AML-193 (cell line): ENCODE data around the gene RTN4RL1.

Source experiments
- DNase-seq, 2 experiments: peaks; one replicate each; lab custom pipeline; 2025; lab: John Stamatoyannopoulos, UW

Gene RTN4RL1

DNA sequence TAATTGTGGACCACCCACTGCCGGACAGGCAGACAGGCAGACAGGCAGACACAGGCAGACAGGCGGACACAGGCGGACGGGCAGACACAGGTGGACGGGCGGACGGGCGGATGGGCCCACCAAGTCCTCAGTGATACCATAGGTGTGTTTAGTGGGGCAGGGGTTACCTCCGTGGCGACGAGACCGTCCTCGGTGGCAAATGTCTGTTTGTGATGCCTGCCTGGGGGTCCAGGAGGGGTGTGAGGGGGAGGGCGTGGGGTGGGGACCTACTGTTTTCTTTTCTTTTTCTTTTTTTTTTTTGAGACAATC is 76.7 kb downstream of the RTN4RL1 start:
- no peak for DNase-seq

DNA sequence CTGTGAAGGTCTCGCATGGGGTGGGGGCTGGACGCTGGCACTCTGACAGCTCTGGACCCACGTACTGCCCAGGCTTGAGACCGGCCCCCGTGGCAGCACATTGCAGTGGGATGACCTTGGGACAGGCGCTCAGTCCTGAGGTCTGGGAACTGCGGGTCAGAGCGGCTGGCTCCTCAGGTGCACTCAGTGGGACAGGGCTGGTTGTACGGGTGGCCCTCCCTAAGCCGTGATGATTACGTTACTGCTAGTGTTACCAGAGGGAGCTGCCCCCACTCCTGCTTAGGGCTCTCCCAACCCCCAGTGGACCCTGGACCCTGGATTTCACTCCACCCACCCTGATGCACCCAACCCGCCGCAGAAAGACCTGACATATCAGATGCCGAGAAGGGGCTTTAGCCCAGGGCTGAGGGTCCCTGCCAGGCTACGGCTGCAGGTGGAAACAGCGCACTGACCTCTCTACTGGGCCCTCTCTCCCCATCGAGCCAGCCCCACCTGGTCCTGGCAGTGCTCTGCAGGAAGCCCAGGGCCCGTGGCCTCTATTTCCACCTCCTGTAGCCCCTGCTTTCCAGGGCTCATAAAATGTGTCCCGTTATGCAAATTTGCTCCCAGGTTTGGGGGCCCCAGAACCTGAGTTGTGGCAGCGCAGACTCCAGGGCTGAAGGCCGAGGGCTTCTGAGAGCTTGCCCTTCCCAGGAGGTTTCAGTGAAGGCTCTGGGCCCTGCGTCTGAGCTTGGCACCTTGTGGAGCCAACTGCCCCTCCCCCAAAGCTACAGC is 77.2 kb downstream of the RTN4RL1 start:
- no peak for DNase-seq

DNA sequence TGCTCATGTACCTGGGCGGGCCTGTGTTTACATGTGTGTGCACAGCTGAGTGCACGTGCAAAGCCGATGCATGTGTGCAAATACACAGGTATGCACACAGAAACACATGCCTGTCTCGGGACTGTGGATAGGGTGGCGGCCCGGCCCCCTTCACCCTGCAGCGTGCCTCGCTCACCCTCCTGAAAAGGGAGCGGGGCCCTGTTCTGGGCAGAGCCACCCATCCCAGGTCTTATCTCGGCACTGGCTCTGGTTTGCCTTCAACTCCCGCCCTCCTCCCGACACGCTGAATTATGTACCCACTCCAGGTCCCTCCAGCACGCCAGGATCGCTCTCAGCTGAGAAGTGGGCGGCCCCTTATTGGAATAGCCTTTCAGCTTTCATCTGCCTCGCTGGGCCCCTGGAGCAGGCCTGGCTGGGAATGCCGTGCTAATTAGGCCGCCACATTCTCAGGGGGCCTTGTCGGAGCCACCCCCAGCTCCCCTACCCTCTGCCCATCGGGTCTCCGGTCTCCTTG is 77.8 kb downstream of the RTN4RL1 start:
- DNase-seq: no peak

DNA sequence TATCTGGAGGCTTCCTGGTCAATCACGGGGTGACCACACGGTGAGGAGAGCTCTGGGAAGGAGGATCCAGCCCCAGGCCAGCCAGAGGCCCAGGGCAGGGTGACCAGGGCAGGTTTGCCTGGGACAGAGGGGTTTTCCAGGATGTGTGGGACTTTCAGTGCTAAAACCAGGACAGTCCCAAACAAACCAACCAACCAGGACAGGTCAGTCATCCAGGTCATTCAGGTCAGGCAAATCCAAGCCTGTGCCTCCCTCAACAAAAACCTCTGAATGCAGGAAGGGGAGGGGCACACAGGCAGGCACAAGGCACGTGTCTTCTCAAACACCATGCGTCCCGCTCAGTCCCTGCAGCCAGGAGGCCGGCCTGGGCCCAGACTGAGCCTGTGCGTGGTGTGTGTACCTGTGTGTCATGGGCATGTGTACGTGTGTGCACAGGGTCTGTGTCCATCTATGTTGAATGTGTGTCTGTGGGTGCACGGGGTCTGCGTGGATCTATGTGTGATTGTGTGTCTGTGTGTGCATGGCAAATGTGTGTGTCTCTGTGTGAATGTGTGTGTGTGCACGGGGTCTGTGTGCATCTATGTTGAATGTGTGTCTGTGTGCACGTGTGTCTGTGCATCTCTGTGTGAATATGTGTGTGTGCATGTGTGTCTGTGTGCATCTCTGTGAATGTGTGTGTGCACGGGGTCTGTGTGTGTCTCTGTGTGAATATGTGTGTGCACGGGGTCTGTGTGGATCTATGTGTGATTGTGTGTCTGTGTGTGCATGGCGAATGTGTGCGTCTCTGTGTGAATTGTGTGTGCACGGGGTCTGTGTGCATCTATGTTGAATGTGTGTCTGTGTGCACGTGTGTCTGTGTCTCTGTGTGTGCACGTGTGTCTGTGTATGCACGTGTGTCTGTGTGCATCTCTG is 78.9 kb downstream of the RTN4RL1 start:
- no peak for DNase-seq

DNA sequence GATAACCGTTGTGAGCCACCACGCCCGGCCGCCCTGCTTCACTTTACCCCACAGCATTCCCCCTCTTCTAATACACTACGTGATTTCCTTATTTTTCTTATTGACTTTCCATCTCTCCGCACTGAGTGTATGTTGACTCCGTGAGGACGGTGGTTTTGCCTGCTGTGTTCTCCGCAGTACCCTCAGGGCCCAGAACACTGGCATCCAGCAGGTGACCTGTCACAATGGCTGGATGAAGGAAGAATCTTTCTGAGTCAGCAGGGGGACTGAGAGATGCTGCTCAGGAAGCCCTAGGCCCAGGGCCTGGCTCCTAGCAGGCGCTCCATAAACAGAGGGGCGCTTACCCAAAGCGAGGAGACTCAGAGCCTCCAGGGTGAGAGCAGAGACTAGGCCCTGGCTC is 79.5 kb downstream of the RTN4RL1 start:
- DNase-seq: no peak

DNA sequence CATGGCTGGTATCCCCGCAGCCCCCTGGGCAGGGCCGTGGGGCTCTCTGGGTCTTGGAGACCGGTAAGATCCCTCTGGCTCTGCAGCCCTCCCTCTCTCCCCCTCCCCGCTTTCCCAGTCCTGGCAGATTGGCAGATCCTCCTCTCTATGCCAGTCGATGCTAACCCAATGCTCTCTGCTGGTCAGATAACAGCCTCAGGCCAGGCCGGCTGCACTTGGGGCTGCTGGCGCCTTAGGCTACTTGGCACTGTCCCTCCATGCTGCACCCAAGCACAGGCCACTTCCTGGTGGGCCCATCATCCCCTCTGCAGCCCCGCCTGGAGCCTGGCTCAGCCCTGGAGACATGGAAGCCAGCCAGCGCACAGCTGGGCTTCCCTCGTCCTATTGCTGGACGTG is 81.7 kb downstream of the RTN4RL1 start:
- DNase-seq: no peak

DNA sequence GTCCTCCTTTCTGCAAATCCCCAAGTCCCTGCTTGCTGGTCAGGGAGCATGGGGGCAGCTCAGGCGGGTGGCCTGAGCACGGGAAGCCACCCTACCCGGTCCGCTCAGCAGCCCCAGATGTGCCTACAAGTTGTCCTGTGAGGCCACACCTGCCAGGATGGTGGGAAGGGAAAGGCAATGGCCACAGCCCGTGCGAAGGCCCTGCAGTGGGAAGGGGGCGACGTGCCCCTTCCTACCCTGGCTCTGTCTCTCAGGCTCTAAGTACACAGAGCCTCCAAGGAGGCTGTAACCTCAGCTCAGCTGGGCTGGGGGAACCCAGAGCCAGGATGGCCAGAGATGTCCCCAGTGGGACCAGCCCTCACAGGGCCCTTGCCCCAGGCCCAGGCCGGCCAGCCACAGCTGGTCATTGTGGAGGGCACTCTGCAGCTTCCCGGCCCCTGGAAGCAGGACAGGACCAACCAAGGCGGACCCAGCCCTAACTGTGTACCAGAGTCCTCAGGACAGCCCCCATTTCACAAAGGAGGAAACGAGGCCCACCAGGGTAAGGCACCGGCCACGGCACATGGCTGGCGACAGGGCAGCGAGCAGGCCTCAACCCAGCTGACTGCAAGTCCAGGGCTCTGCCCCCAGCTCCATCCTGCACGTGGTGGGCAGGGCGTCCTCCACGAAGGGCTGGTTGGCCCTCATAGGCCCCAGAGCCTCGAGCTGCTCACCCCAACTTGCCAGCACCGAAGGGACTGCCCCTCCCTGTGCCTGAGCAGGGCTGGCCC is 82.3 kb downstream of the RTN4RL1 start:
- no peak for DNase-seq

DNA sequence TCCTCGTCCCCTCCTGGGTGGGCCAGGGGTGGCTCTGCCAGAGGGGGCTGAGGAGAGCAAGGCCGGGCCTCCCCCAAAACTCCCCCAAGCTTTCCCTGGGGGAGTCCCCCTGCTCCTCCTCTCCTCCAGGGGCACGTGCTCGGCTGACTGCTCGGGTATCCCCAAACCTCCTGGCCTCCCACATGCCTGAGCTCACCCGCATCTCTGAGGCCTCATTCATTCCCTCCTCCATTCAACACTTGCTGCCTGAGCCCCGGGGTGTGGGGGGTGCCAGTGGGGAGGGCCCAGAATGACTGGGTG is 83.1 kb downstream of the RTN4RL1 start:
- DNase-seq: no peak

DNA sequence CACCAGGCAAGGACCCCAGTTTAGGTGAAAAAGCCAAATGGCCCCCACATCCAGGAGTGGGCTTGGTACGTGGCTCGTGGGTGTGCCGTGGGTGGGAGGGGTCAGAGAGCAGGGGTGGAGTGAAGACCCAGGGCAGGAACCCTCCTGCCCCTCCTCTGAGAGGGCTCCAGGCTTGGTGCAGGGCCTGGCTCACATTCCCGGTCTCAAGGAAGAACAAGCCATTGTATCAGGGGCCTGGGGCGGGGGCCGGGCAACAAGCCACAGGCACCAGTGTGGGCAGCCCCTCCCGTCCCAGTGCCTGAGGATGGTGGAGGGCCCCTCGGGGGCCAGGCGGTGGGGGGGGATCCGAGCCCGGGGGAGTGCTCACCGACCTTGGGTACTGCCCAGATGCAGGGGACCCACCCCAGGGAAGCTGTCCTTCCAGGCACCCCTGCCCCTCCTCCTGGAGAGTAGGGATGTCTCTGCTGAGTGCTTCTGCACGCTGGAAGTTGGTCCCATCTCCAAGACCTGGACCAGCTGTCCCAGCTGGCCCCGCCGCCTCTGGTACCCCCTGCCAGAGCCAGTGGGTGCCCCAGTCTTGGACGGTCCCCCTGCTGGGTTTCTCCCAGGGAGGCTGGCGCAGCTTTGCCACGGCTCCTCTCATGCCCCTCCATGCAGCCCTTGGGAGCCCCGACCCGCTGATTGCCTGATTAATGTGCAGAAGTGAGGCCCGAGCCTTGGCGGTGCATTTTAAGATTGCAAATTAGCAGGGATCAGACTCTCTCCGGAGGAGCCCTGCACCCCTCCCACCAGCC is 83.7 kb downstream of the RTN4RL1 start:
- DNase-seq: no peak

DNA sequence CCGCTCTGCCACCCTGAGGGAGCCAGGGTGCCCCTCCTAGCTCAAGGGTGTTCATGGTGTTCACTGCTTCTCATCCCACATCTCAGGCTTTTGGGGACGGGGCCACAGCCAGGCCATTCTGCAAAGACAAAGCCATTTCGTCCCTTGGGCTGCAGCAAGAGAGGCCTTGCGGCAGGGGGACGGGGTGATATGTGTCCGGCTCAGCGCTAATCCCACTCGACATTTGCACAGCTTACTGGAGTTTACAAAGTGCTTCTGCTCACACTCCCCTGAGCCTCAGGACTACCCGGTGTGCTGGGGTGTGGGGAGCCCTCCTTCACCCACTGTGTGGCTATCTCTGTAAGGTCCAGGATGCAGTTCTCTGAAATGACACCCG is 84.3 kb downstream of the RTN4RL1 start:
- no peak for DNase-seq

DNA sequence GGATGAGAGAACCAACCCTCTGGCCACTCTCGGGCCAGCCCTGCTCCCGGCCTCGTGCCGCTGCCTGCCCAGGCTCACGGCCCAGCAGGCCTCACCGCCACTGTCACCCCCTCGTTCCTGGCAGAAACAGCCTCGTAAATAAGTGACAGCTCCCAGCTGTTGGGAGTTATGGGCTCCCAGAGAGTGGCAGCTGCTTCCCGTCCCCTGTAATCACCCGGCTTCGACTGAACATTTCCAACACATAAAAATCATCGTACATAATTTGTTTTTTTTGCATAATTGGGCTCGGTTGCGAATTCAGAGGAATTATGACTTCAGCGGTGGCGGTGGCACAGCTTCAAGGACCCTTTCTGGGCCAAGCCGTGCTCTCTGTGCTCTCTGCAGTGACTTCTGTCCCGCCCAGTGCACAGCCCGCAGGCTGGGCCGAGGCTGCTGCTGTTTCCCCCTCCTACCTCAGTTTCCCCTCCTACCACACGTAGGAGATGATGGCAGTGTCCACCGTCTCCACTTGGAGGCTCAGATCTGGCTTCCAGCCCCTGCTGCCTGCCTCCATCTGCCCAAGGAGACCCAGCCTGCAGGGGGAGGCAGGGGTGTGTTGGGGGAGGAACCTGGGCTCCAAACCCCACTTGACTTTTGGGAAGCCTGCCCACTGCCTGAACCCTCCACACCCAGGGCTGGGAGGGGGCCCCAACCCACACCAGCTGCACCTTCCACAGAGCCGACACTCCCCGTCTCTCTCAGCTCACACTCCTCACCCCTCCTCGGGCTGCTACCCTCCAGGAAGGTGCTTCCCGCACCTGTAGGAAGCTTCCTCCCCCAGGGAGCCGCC is 84.9 kb downstream of the RTN4RL1 start:
- no peak for DNase-seq

DNA sequence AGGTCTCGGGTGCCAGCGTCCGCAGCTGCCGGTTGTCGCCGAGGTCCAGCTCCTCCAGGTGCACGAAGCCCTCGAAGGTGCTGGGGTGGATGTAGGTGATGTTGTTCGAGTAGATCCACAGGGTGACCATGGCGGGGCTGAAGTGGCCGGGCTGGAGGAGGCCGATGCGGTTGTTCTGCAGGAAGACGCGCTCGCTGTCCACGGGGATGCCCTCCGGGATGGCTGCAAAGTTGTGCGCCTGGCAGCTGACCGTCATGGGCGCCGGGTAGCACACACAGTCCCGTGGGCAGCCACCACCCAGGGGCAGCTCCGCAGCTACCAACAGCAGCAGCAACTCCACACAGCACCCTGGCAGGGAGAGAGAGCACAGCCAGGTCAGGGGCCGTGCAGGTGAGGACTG is 87.7 kb downstream of the RTN4RL1 start:
- DNase-seq: no peak

DNA sequence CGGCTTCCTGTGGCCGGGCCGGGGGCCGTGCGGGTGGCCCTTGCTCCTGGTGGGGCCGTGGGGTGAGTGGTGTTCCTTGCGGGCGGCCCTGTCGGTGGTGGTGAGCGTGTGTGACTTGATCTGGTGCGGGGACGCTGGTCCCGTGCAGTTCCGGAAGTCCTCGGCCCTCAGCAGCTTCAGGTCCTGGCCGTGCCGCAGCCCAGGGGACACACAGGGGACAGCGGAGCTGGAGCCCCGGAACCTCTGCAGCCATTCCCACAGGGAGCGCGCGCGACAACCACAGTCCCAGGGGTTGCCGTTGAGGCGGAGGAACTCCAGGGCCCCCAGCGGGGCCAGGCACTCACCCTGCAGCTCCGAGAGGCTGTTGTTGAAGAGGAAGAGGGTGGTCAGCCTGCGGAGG is 88.4 kb downstream of the RTN4RL1 start:
- no peak for DNase-seq

DNA sequence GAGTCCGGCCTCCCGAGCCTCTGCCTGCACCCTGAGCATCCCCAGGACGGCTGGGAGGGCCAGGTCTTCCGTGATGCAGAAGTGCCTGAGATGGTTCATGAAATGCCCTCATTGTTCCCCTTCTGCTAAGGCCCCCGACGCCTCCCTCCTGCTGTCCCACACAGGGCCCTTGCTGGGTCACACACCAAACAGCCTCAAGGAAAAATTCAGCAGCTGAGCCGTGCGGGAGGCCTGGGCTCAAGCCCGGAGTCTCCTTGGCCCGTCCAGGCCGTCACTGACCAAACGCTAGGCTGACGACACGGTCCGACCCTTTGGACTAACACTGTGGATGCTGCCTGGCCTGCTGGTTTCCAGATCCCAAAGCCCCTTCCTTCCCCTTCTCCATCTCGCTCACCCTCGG is 90.2 kb downstream of the RTN4RL1 start:
- DNase-seq: no peak

DNA sequence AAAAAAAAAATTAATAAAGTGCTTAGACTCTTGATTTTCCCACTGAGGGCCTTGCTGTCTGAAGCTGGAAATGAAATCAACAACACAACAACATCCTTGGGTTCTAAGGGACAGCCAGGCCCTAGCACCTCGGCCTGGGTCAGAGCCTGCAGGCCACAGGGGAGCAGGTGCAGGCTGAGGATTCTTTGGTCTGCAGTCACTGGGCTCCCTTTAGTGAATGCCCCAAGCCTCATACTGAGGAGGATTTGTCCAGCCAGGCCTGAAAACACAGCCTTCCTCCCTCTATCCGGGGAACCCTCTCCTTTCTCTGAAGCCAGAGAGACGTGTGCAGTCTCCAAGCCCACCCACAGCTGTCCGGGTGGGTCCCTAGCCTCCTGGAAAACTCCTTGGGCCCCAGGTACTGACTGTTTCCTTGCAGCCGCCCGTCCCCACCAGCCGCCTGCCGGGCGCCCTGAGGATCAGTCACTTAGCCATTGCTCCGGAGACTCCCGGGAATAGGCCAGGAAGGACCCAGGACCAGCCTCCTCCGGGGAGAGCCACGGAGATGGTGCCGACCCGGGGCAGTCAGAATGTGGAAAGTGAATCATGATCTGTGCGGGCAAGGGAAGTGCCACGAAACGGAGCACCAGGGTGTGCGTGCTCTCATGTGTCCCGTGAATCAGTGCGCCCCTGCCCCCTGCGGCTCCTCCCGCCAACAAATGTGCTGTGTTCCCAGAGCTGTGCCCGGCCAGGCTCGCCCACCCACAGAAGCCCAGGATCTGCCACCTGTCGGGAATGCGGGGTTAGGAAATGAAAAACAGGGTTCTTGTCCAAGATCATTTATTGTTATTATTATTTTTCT is 91.0 kb downstream of the RTN4RL1 start:
- DNase-seq: no peak

DNA sequence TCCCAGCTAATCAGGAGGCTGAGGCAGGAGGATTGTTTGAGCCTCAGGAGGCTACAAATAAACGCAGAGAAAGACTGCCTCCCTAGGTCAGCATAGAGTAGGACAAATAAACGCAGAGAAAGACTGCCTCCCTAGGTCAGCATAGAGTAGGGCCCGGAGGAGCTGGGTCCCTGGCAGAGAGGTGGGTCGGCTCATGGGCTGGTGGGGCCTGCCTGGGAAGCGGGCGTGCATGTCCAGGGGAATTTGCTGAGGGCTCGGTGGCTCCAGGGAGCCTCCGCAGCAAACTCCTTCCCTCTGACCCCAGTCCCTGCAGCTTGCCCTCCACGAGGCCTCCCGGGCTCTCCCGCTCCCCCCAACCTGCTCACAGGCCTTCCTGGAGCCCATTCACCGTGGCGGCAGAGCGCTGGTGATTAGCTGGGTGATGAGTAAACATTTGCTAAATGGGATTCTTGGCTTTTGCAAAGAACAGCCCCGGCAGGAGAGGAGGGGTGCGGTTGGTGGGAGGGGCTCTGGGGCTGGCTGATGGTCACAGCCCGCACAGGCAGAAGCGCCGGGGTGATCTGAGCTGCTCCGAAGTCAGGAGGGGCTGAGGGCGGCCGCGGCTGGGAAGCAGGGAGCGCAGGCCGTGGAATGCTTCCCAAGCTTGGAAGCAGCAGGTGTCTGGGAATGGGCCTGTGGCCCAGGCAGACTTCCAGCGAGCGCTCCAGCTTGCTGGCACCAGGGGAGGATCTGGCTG is 93.1 kb downstream of the RTN4RL1 start:
- no peak for DNase-seq

DNA sequence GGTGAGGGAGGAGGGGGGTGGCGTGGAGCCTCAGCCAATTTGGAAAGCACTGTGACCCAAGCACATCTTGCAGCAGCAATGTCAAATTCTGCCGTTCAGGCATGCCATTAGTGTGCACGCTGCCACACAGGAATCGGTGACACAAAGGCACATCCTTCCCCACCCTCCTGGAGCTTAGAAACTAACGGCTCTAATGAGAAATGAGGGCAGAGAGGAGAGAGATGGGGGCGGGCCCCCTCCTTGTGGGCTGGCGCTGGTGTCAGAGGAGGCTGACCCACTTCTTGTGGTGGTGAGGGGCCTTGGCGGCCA is 94.8 kb downstream of the RTN4RL1 start:
- DNase-seq: no peak

DNA sequence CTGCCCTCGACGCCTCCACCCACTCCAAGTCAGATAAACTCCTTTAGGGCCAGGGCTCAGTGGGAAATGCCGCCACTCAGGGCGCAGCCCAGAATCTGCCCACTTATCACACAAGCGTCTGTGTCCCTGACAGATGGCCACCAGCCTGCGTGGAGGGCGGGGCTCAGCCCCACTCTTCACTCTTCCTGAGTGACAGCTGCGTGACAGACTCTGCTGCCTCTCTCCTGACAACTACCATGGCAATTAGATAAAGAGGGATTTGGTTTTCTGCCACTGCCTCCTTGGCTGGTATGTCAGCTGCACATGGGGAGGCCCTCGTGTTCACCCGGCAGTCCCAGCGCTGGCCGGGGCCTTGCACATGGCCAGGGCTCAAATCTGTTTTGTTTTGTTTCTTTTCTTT is 96.2 kb downstream of the RTN4RL1 start:
- DNase-seq: no peak

DNA sequence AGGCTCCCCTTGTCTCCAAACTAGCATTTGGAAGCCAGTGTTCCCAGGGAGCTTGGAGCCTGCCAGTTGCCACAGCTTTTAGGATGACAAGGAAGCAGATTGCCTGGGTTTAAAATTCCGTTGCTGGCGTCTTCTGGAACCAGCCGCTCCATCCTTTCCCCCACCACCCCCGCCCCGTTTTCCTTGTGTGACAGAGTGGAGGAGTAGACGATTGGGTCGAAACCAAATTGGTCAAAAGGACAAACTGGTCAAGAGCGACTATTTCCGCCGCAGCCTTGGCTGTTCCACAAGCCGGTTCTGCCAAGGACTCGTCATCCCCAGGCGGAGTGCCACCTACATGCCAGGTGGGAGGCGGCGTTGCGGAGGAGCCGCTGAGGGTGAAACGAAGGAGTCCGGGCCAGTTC is 104.2 kb downstream of the RTN4RL1 start:
- DNase-seq: no peak

DNA sequence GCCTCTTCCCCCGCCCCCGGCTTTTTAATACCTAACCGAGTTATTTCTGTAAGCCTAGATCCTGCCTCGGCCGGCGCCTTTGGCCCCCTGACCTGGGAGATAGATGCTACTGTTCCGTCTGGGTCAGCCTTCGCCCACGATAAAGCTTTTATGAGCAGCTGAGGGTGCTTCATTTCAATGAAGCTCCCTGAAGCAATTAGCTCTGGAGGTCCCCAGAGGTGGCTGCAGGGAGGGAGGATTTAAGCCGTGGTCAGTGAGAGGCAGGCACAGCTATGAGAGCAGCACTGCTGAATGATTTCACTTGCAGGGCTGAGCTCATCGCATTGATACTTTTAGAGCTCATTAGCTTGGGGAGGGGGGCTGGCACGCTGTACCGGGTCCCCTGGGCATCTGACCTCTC is 105.9 kb downstream of the RTN4RL1 start:
- DNase-seq: no peak
